Bone marrow (tissue), 2 donors: ENCODE measurements around the gene UGT2B7.

Experiments used
- DNase-seq, 2 donors: peaks; one replicate each; lab custom pipeline; 2025; lab: John Stamatoyannopoulos, UW

Gene UGT2B7

DNA sequence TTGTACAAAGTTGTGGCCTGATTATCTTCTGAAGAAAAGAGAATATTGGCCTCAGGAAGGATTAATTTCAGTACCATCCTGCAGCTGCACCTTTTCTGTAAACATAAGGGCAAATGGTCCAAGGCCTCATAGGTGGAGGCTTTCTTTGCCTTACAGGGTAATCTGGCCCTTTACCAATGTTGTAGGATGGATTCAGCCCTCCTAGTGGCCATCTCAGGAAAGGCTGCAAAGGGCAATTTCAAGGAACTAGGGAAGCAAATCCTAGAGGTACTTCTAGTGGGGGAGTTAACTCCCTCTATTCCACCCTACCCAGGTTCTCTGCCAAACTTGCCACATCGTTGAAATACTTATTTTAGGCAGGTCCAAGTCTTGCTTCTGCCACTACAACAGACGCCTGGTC lies 60.6 kb downstream of the UGT2B7 start:
- no peak for DNase-seq
